ENCODE measurements around the gene SCARB1. TPM values are rescaled to one million over a fixed set of nuclear protein-coding genes. Genes with fewer than 3 reads are reported as not detected.

The SCARB1 gene
- total RNA-seq, 1 experiment from 2014 or later = 31.3 TPM

GRCh38 chr12:124848621-124849380, 14.9 kb downstream of the SCARB1 start:
- H2BK15ac ChIP-seq (ENCODE audit: low read depth, low read length) = no peak overlapping the region
- WGBS (ENCODE audit: extremely low coverage, insufficient read length, low lambda C conversion rate) = no CpG with 5 or more reads among the region's 17 CpGs

More at GRCh38 chr12:124848621-124849380, 14.9 kb downstream of the SCARB1 start:
- no peaks in the 10 kb centered on the region for H3K9me3 ChIP-seq (ENCODE audit: control insufficient read depth, low read depth, low read length)
- peaks cover 3% of the 10 kb centered on the region; the same call in 1 of the 2 replicates for H3K79me2 ChIP-seq (ENCODE audit: insufficient read depth, low read length)
- H2BK12ac ChIP-seq (ENCODE audit: insufficient read length, low read depth, low read length) = no peak overlapping the region
- H4K5ac ChIP-seq (ENCODE audit: insufficient read length, low read depth, low read length) = no peak overlapping the region
- H4K91ac ChIP-seq (ENCODE audit: insufficient read length, low read depth, low read length) = no peak overlapping the region
- DNase-seq = no peak
- no peak overlapping the region for H3K56ac ChIP-seq (ENCODE audit: insufficient read length, low read depth, low read length)
- no peaks in the 10 kb centered on the region; a peak in 1 of 5 replicates for H3K9me3 Mint-ChIP-seq
- no peak for TF ChIP-seq CTCF (conservative IDR thresholded peaks at IDR 0.05)
- 0 out of 4 replicates have a peak, but pooled peaks cover 2 to 5% of the 10 kb centered on the region in 2 experiments for H3K4me1 Mint-ChIP-seq
- no peak overlapping the region for H2AFZ ChIP-seq (ENCODE audit: low read length)
- no peak overlapping the region for H3K18ac ChIP-seq (ENCODE audit: insufficient read length, low read depth, low read length)
- no peaks in the 10 kb centered on the region for H3K27me3 ChIP-seq (ENCODE audit: insufficient read depth, low read length)
- H3K27ac ChIP-seq (ENCODE audit: insufficient read length, low read depth, low read length) = no peak overlapping the region
- no peak overlapping the region for H2BK20ac ChIP-seq (ENCODE audit: low read depth, low read length, poor library complexity, severe bottlenecking)
- H3K14ac ChIP-seq (ENCODE audit: insufficient read depth, low read length) = no peak overlapping the region
- H3K27ac Mint-ChIP-seq = no peak overlapping the region
- H3K23me2 ChIP-seq (ENCODE audit: insufficient read length, low read depth, low read length, poor library complexity, severe bottlenecking) = no peaks in the 10 kb centered on the region
- no peak overlapping the region for H2AK5ac ChIP-seq (ENCODE audit: insufficient read length, low read length)
- H3T11ph ChIP-seq (ENCODE audit: low read length) = no peak overlapping the region
- no peak overlapping the region for H3K9ac ChIP-seq (ENCODE audit: extremely low read depth, insufficient read length, low read length)
- H3K4me3 Mint-ChIP-seq = no peak overlapping the region; a peak in 1 of 5 replicates
- no peak overlapping the region for H3K23ac ChIP-seq (ENCODE audit: insufficient read length, low read depth, low read length)
- H3K4ac ChIP-seq (ENCODE audit: low read depth, low read length) = no peak overlapping the region
- no peak overlapping the region for H4K8ac ChIP-seq (replicated peaks; ENCODE audit: insufficient read length, low read depth, low read length)
- no peak overlapping the region for H2BK120ac ChIP-seq (ENCODE audit: low read depth, low read length, poor library complexity, severe bottlenecking)
- no peak overlapping the region for H2BK5ac ChIP-seq (ENCODE audit: insufficient read length, low read length)
- H3K79me1 ChIP-seq (ENCODE audit: insufficient read depth, low read depth, low read length, poor library complexity, severe bottlenecking) = no peaks in the 10 kb centered on the region
- no peaks in the 10 kb centered on the region for H3K27me3 Mint-ChIP-seq (ENCODE audit: low read depth)
- no peaks in the 10 kb centered on the region for H3K4me1 ChIP-seq (ENCODE audit: insufficient read depth, low read length)
- no peaks in the 10 kb centered on the region for H4K20me1 ChIP-seq (ENCODE audit: control insufficient read depth, insufficient read depth, insufficient read length)
- H3K4me2 ChIP-seq (ENCODE audit: insufficient read depth, insufficient read length, low read length) = no peak overlapping the region
- H3K36me3 Mint-ChIP-seq (ENCODE audit: insufficient read depth in 1 of 3, low read depth in 3 of 3) = peaks cover 0 to 7% (median 5%) of the 10 kb centered on the region in 3 experiments; a peak in 4 of 7 replicates
